A172 (cell line): ENCODE data around the gene APC2. TPM values are rescaled to one million over a fixed set of nuclear protein-coding genes. Genes with fewer than 3 reads are reported as not detected.
"Not testable (repeated sequence)": the region's sequence is repeated elsewhere in the genome, so short reads cannot be mapped to it uniquely, and the experiment has no call there.

ENCODE experiments used
- DNase-seq: peaks from one replicate; pipeline ENCODE4 v3.0.0-alpha.2; 2015; ENCODE audit warnings: low spot score
- total RNA-seq: library from RNA; depleted of rRNA; stranded (reverse); fragments of >200 nt; shearing (Covaris generic); gene quantifications from 2 replicates; pipeline ENCODE4 v1.2.3, GENCODE V29; 2014; rRNA removed

APC2 gene
- total RNA-seq, 1 experiment from 2014 or later: 0.79 TPM

- no peak for DNase-seq
Observed at GRCh38 chr19:1511318-1512317, 61.7 kb downstream of the APC2 start.

GRCh38 chr19:1512671-1513498 is 63.0 kb downstream of the APC2 start, which contains the start of gene ADAMTSL5:
ADAMTSL5 (minus strand) TSS chr19:1513019; CDS start chr19:1510943, 2,076 bp downstream.
- DNase-seq: peak; percentile 48

- DNase-seq: peak; percentile 63
Observed at GRCh38 chr19:1513499-1514294, 63.8 kb downstream of the APC2 start.

GRCh38 chr19:1514295-1514661 is 64.4 kb downstream of the APC2 start:
- no peak for DNase-seq

GRCh38 chr19:1514986-1515721 is 65.2 kb downstream of the APC2 start:
- DNase-seq: no peak

GRCh38 chr19:1516395-1516753 is 66.5 kb downstream of the APC2 start:
- DNase-seq: no peak

- no peak for DNase-seq
Observed at GRCh38 chr19:1518471-1518870, 68.5 kb downstream of the APC2 start.

GRCh38 chr19:1519802-1520201 is 69.9 kb downstream of the APC2 start:
- DNase-seq: not testable (repeated sequence)

- peak; percentile 42 for DNase-seq
Observed at GRCh38 chr19:1520203-1520780, 70.4 kb downstream of the APC2 start.

GRCh38 chr19:1521636-1522035 is 71.7 kb downstream of the APC2 start:
- DNase-seq: no peak

GRCh38 chr19:1522061-1522460 is 72.1 kb downstream of the APC2 start:
- no peak for DNase-seq

- no peak for DNase-seq
Observed at GRCh38 chr19:1522838-1523237, 72.9 kb downstream of the APC2 start.

Other genes starting within 250 kb of the APC2 start
- gene STK11, start 244.3 kb upstream of the APC2 start, total RNA-seq: 87.8 and 98.9 TPM in 2 replicates
- 0.93 and 0.95 TPM in 2 replicates for gene CBARP, start 212.1 kb upstream of the APC2 start, total RNA-seq
- gene ATP5F1D, start 208.4 kb upstream of the APC2 start, total RNA-seq: 42.2 and 78.9 TPM in 2 replicates
- 7.0 and 19.2 TPM in 2 replicates for gene MIDN, start 201.5 kb upstream of the APC2 start, total RNA-seq
- gene CIRBP, start 180.8 kb upstream of the APC2 start, total RNA-seq: 124 and 266 TPM in 2 replicates
- gene FAM174C, start 174.6 kb upstream of the APC2 start, total RNA-seq: 90.5 and 93.6 TPM in 2 replicates
- 9.1 and 9.9 TPM in 2 replicates for gene EFNA2, start 164.2 kb upstream of the APC2 start, total RNA-seq
- gene NDUFS7, start 66.2 kb upstream of the APC2 start, total RNA-seq: 169 and 186 TPM in 2 replicates
- gene GAMT, start 48.6 kb upstream of the APC2 start, total RNA-seq: 101 and 117 TPM in 2 replicates
- gene DAZAP1, start 42.5 kb upstream of the APC2 start, total RNA-seq: 84.8 and 110 TPM in 2 replicates
- gene RPS15, start 11.7 kb upstream of the APC2 start, total RNA-seq: 2,554 and 2,923 TPM in 2 replicates
- gene C19orf25, start 29.1 kb downstream of the APC2 start, total RNA-seq: 44.0 and 60.4 TPM in 2 replicates
- 3.1 and 5.4 TPM in 2 replicates for gene PCSK4, start 40.2 kb downstream of the APC2 start, total RNA-seq
- gene REEP6, start 41.1 kb downstream of the APC2 start, total RNA-seq: 4.1 and 4.3 TPM in 2 replicates
- 3.9 and 6.4 TPM in 2 replicates for gene ADAMTSL5, start 62.9 kb downstream of the APC2 start, total RNA-seq
- gene PLK5, start 74.0 kb downstream of the APC2 start, total RNA-seq: 0.22 TPM in 1 of 2 replicates, not detected in the other
- 63.7 and 79.0 TPM in 2 replicates for gene MEX3D, start 118.2 kb downstream of the APC2 start, total RNA-seq
- gene MBD3, start 142.7 kb downstream of the APC2 start, total RNA-seq: 158 and 172 TPM in 2 replicates
- 74.2 and 88.5 TPM in 2 replicates for gene UQCR11, start 155.3 kb downstream of the APC2 start, total RNA-seq
- 219 and 238 TPM in 2 replicates for gene TCF3, start 202.5 kb downstream of the APC2 start, total RNA-seq